NOMO-1 (cell line): ENCODE data around the gene MAPK13.

ENCODE experiments used
- DNase-seq, 2 experiments: peaks; one replicate each; lab custom pipeline; 2025; ENCODE audit not compliant: unreplicated experiment in 2 of 2; lab: John Stamatoyannopoulos, UW

MAPK13 gene

DNA sequence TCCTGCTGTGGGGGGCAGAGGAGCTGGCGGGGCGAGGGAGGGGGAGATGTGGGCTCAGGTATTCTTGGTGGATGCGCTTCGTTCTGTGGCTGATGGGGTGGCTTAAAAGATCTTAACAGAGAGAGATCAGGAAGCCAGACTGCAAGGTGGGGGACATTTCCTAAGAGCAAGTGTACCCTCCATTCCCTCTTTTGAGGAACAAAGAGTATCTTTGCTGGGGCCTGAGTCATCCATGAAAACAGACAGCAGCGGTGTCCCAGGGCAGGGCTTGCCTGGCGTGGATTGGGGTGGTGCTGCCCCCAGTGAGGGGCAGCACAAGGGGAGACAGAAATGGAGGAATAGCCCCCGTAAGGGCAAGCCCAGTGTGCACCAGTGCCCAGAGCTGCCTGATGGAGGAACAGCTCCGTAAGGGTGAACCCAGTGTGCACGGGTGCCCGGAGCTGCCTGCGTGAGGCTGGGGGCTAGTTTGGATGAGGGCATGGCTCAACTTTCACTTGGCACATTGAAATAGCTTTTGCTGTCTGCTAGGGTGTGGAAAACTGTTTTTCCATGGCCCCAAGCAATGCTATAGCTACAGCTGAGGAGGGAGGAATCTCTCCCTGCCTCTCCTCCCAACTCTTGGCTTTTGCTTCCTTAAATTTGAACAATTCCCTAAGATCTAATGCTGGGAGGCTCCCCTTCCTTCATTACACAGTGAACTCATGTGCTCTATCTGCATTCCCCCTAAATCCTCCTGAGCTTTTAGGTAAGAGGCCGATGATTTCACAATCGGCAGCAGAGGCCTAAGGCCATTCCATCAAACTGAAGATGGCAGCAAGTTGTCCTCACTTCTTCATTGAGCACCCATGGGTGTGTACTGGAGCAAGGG is 12.9 kb downstream of the MAPK13 start:
- peak in 1 of 2 experiments; percentile 7 for DNase-seq

DNA sequence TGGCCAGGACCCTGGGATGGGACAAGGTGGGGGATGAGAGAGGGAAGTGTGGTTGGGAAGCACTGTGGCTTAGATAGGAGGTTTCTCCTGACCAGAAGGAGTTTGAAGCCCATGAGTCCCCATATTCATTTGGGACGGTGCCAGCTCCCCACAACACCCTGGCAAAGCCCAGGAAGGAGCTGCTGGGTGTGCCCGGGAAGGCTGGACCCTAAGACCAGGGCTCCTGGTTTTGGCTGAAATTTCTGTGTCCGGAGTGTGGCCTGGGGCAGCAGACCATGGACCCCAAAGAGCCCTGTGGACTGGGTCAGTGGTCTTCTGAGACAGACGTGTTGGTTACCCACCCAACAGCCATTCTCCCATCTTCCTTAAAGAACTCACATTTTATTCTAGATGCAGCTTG is 15.2 kb downstream of the MAPK13 start:
- no peak for DNase-seq

DNA sequence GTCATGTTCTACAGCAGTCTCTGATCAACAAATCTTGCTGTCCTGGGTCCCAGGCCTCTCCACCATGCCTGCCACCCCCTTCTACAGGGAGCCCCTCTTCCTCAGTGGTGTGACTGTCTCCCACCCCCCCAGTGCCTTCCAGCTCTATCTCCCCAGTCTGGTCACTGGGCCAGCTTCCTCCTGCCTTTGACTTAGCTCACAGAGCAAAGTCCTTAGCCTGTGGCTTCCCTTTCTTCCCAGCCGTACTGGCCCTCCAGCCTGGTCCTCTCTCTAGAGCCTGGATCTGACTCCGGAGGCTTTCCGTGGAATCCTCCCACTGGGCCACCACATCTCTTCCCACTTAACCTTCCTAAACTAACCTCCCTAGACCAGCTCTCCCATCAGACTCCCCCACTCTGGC is 17.0 kb downstream of the MAPK13 start:
- no peak for DNase-seq

- no peak for DNase-seq
These were observed 19.2 kb downstream of the MAPK13 start for GRCh38 chr6:36149476-36149875.

DNA sequence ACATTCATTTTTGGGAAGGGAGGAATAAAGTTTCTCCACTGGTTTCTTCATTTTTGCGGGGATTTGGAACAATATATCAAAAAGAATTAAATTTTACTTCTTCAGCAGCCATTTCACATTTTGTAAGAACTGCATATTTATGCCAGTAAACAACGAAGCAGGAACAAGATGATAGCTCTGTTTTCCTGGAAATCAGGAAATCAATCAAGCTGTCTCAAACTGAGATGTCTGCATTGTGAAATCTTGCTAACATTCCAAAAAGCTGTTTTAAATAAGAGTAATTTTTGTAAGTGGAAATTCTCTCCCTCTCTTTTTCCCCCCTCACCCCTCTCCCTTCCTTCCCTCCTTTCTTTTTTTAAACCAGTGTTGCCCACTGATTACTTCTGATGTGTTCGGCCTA is 20.0 kb downstream of the MAPK13 start:
- no peak for DNase-seq

DNA sequence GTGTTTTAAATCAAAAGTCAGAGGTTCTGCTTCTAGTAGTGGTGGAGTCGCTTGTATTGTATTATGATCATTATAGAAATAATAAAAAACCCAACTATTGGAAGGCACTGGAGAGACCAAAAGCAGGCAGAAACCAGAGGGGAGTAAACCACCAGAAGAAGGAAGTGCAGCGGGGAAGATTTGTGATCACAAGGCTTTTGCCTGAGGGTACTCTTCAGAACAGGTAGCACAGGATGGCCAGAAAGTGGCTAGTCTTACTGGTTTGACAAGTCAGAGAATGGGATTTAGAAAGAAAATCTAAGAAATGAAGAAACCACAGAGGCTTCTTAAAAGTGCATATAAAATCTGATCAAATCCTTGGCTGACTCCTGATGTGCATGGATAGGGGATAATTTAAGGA is 24.0 kb downstream of the MAPK13 start:
- DNase-seq, result no peak

GRCh38 chr6:36155662-36156061 is 25.3 kb downstream of the MAPK13 start:
- no peak for DNase-seq

DNA sequence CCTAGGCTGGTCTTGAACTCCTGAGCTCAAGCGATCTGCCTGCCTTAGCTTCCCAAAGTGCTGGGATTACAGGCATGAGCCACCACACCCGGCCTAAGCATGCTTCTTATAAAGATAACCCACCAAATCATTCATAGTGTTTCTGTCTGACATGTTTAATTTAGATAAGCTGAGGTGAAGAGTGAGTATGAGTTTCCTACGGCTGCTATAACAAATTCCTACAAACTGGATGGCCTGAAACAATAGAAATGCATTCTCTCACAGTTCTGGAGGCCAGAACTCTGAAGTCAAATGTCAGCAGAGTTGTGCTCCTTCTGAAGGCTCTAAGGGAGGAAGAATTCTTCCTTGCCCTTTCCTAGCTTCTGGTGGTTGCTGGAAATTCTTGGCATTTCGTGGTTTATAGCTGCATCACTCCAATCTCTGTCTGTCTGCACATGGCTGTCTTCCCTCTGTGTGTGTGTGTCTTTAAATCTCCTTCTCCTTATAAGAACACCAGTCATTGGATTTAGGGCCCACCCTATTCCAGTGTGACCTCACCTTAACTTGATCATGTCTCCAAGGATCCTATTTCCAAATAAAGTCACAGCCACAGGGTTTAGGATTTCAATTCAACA is 29.9 kb downstream of the MAPK13 start:
- no peak for DNase-seq

- DNase-seq, result no peak
These were observed 39.0 kb downstream of the MAPK13 start for GRCh38 chr6:36169023-36170007.

GRCh38 chr6:36170704-36171103 is 40.4 kb downstream of the MAPK13 start:
- DNase-seq, result no peak

GRCh38 chr6:36171573-36171972 is 41.3 kb downstream of the MAPK13 start:
- DNase-seq, result no peak

DNA sequence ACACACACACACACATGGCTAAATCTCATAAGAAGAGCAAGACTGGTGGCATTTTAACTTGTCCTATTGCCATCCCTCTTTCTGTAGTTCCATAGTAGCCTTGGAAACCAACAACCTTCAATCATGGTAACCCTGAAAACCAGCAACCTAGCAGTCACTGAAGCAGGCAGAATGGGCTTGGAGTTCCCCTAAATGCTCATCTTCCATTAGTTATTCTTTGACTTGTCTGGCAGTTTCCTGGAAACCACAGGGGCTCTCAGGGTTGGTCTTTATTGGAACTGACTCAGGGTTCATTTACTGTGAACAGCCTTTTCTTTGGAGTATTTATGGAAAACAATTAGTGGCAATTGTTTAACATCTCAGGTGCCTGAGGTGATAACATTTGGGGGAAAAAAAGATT is 46.9 kb downstream of the MAPK13 start:
- DNase-seq, result no peak

GRCh38 chr6:36178544-36178943 is 48.2 kb downstream of the MAPK13 start:
- DNase-seq, result no peak

GRCh38 chr6:36180126-36180525 is 49.8 kb downstream of the MAPK13 start:
- DNase-seq, result no peak

- DNase-seq, result no peak
These were observed 54.0 kb downstream of the MAPK13 start for GRCh38 chr6:36184311-36184710.

DNA sequence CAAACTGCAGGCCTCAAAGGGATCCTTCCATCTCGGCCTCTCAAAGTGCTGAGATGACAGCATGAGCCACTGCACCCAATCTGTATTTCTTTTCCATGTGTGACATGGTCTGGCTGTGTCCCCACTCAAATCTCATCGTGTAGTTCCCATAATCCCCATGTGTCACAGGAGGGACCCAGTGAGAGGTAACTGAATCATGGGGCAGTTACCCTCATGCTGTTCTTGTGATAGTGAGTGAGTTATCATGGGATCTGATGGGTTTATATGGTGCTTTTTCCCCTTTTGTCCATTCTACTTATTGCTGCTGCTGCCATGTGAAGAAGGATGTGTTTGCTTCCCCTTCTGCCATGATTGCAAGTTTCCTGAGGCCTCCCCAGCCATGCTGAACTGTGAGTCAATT is 55.9 kb downstream of the MAPK13 start:
- DNase-seq, result no peak

DNA sequence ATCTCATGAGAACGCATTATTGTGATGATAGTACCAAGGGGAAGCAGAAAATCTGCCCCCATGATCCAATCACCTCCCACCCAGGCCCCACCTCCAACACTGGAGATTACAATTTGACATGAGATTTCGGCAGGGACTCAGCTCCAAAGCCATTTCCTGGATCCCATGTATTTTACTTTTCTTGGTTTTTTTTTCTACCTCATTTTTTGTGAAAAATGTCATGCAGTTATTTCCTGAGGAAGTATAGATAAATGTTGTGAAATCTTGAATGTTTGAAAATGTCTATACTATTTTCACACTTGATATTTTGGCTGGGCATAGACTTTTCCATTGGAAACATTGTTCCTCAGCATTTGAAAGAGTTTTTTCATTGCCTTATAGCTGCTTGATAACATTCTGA is 57.1 kb downstream of the MAPK13 start:
- peak in 1 of 2 experiments; percentile 15 for DNase-seq
